B cell (primary cell): ENCODE measurements around the gene CCDC182. TPM values are rescaled to one million over a fixed set of nuclear protein-coding genes. Genes with fewer than 3 reads are reported as not detected.

Experiments
- ATAC-seq: fragments of 200-7000 bp; cut with Tn5 transposase; one replicate; pipeline ENCODE4 v1.10.0; 2021; ENCODE audit warnings: low read depth, mild to moderate bottlenecking, moderate number of reproducible peaks, moderate library complexity
- CTCF ChIA-PET: fragments of 350-600 bp; sonication (Branson Sonifier 250); formaldehyde crosslinking; loops from one replicate; lab custom pipeline; 2021; ENCODE audit warnings: antibody characterized with exemption, inconsistent platforms; lab: Charles Lee
- POLR2A ChIA-PET: fragments of 350-600 bp; sonication (Branson Sonifier 250); formaldehyde crosslinking; loops from one replicate; lab custom pipeline; 2021; ENCODE audit warnings: antibody characterized with exemption; lab: Charles Lee
- DNase-seq: peaks from one replicate; pipeline ENCODE4 v3.0.0; 2013
- H2AFZ ChIP-seq: 2 replicates; pipeline ENCODE4 v1.6.1; 2012; ENCODE audit warnings: mild to moderate bottlenecking, low read depth, low read length; ENCODE audit not compliant: insufficient read depth, poor library complexity, severe bottlenecking
- H3K27ac ChIP-seq, 2 donors: 1 replicate in 1 of 2; 2 replicates in 1 of 2; pipeline ENCODE4 v1.5.1; 2012 to 2013; ENCODE audit warnings: low read length in 2 of 2, mild to moderate bottlenecking in 2 of 2, moderate library complexity in 1 of 2
- H3K27me3 ChIP-seq, 4 experiments: fragments of 200-600 bp in 1 of 4; sonication (generic) in 1 of 4; replicated peaks in 1 of 4; 1 replicate in 2 of 4; 2 replicates in 2 of 4; pipeline versions ENCODE4 v1.6.1 to v1.7.0; 2013 to 2016; ENCODE audit warnings: low read length in 3 of 4, mild to moderate bottlenecking in 2 of 4, mixed read lengths in 1 of 4, moderate library complexity in 1 of 4; ENCODE audit not compliant: insufficient read depth in 4 of 4, control insufficient read depth in 3 of 4; ENCODE audit errors: control extremely low read depth in 1 of 4
- H3K36me3 ChIP-seq, 2 experiments: replicated peaks in 1 of 2; 1 replicate in 1 of 2; 2 replicates in 1 of 2; pipeline versions ENCODE4 v1.6.1 to v1.7.1; 2013; ENCODE audit warnings: low read length in 1 of 2; ENCODE audit not compliant: insufficient read depth in 2 of 2, control insufficient read depth in 1 of 2; ENCODE audit errors: control extremely low read depth in 1 of 2, extremely low read depth in 1 of 2
- H3K4me1 ChIP-seq, 2 donors: fragments of 200-600 bp in 1 of 2; sonication (generic) in 1 of 2; 1 replicate in 1 of 2; 2 replicates in 1 of 2; pipeline versions ENCODE4 v1.5.1 to v1.6.1; 2013 to 2017; ENCODE audit warnings: low read length in 2 of 2; ENCODE audit not compliant: control insufficient read depth in 2 of 2, insufficient read depth in 2 of 2
- H3K4me2 ChIP-seq: replicated peaks from 2 replicates; pipeline ENCODE3; 2012; ENCODE audit warnings: mild to moderate bottlenecking, low read depth, low read length; ENCODE audit not compliant: poor library complexity, severe bottlenecking
- H3K4me3 ChIP-seq, 5 experiments: fragments of 200-600 bp in 1 of 5; sonication (generic) in 1 of 5; 1 replicate in 3 of 5; 2 replicates in 2 of 5; pipeline versions ENCODE4 v1.5.1 to v1.7.0; 2011 to 2016; ENCODE audit warnings: low read length in 4 of 5, mild to moderate bottlenecking in 4 of 5, low read depth in 2 of 5, control low read depth in 1 of 5, moderate library complexity in 1 of 5; ENCODE audit not compliant: insufficient read depth in 1 of 5; ENCODE audit errors: control extremely low read depth in 1 of 5, extremely low read depth in 1 of 5
- H3K79me2 ChIP-seq: fragments of 200-600 bp; sonication (generic); one replicate; pipeline ENCODE4 v1.6.0; 2016; ENCODE audit warnings: low read length; ENCODE audit not compliant: control insufficient read depth, insufficient read depth
- H3K9ac ChIP-seq: fragments of 200-600 bp; sonication (generic); 2 replicates; pipeline ENCODE4 v1.6.1; 2017; ENCODE audit warnings: mild to moderate bottlenecking, low read length, moderate library complexity
- H3K9me3 ChIP-seq, 3 donors: one replicate each; pipeline versions ENCODE4 v1.6.1 to v1.7.1; 2013; ENCODE audit warnings: low read length in 2 of 3; ENCODE audit not compliant: control insufficient read depth in 2 of 3, insufficient read depth in 1 of 3; ENCODE audit errors: control extremely low read depth in 1 of 3
- H4K20me1 ChIP-seq: 2 replicates; pipeline ENCODE4 v1.6.0; 2012; ENCODE audit warnings: mild to moderate bottlenecking, low read length; ENCODE audit not compliant: insufficient read depth, control insufficient read depth, poor library complexity, severe bottlenecking
- H3K27ac Mint-ChIP-seq: one replicate; pipeline ENCODE4 v1.8.0; 2021; ENCODE audit warnings: mixed read lengths
- H3K27me3 Mint-ChIP-seq: one replicate; pipeline ENCODE4 v1.8.0; 2021; ENCODE audit warnings: mixed read lengths
- H3K4me1 Mint-ChIP-seq: one replicate; pipeline ENCODE4 v1.8.0; 2021; ENCODE audit warnings: mixed read lengths
- H3K4me3 Mint-ChIP-seq: one replicate; pipeline ENCODE4 v1.8.0; 2021; ENCODE audit warnings: mixed read lengths
- H3K9me3 Mint-ChIP-seq: one replicate; pipeline ENCODE4 v1.8.0; 2022; ENCODE audit warnings: mixed read lengths; ENCODE audit not compliant: insufficient read depth
- CTCF ChIP-seq: fragments of 200-600 bp; IDR thresholded peaks from one replicate; pipeline ENCODE4 v1.8.0; 2022; ENCODE audit warnings: antibody characterized with exemption, mild to moderate bottlenecking
- EZH2 ChIP-seq: IDR thresholded peaks from 2 replicates; pipeline ENCODE4 v1.6.1; 2012; ENCODE audit warnings: borderline replicate concordance, low read depth, mild to moderate bottlenecking, moderate library complexity, low read length; ENCODE audit not compliant: insufficient read depth, poor library complexity, severe bottlenecking
- WGBS: methylation state at CpG from one replicate; pipeline ENCODE4 v1.1.5; 2013; ENCODE audit warnings: missing lambda C conversion rate; ENCODE audit not compliant: insufficient coverage; 5-methylcytosine and 5-hydroxymethylcytosine counted together
- intact Hi-C: fragments of 100-400 bp; cut with micrococcal nuclease; formaldehyde crosslinking; loops from one replicate; pipeline ENCODE4 v1.10.0; 2022
- polyA plus RNA-seq: library from polyadenylated mRNA; depleted of rRNA; stranded (reverse); fragments of >200 nt; gene quantifications from 2 replicates; pipeline ENCODE4 v1.2.3, GENCODE V29; 2012
- total RNA-seq, 2 donors: library from RNA; stranded (reverse); fragments of 120-200 nt in 1 of 2; gene quantifications; 1 replicate in 1 of 2; 2 replicates in 1 of 2; pipeline versions ENCODE4 v1.2.3 to v1.2.4, GENCODE V29; 2013 to 2022

CCDC182 gene
- total and polyA plus RNA-seq, 2 donors (not counting 1 experiment from before 2014, with no cell fraction given) = not detected

GRCh38 chr17:57733085-57733484, 12.0 kb downstream of the CCDC182 start:
- H3K4me2 ChIP-seq = no peak overlapping the region
- H4K20me1 ChIP-seq = no peaks in the 10 kb centered on the region
- ChIA-PET CTCF (no interaction called here), POLR2A (no interaction called here)
- ATAC-seq (no peak), DNase-seq (no peak)
- no peaks in the 10 kb centered on the region for H3K27me3 ChIP-seq
- Mint-ChIP-seq H3K9me3 (no peaks in the 10 kb centered on the region), H3K4me3 (no peak overlapping the region), H3K27me3 (peaks cover 3% of the 10 kb centered on the region), H3K27ac (no peak overlapping the region), H3K4me1 (peaks cover 28% of the 10 kb centered on the region)
- intact Hi-C loops = loop anchor here (10.0 kb wide), 1 partner anchor 398 kb away; no protein-coding TSS in a partner anchor
- no peaks in the 10 kb centered on the region for H3K36me3 ChIP-seq
- H3K9ac ChIP-seq = no peak overlapping the region
- no CpG with 5 or more reads among the region's 2 CpGs for WGBS
- H3K9me3 ChIP-seq = no peaks in the 10 kb centered on the region
- no peak overlapping the region for H2AFZ ChIP-seq
- no peak overlapping the region for H3K4me3 ChIP-seq
- peaks cover 20 to 26% of the 10 kb centered on the region in 2 donors for H3K4me1 ChIP-seq
- TF ChIP-seq CTCF (no peak), EZH2 (no peak)
- no peaks in the 10 kb centered on the region for H3K79me2 ChIP-seq
- no peak overlapping the region for H3K27ac ChIP-seq

GRCh38 chr17:57732062-57732461, 13.0 kb downstream of the CCDC182 start:
- TF ChIP-seq EZH2 = no peak
- TF ChIP-seq CTCF = no peak
- H2AFZ ChIP-seq = no peak overlapping the region
- no peaks in the 10 kb centered on the region for H4K20me1 ChIP-seq
- H3K27me3 ChIP-seq = no peaks in the 10 kb centered on the region
- H3K4me3 ChIP-seq = no peak overlapping the region
- no peak overlapping the region for H3K9ac ChIP-seq
- ATAC-seq (no peak), DNase-seq (no peak)
- H3K36me3 ChIP-seq = no peaks in the 10 kb centered on the region
- Mint-ChIP-seq H3K4me1 (peaks cover 28% of the 10 kb centered on the region), H3K4me3 (no peak overlapping the region), H3K27me3 (peaks cover 3% of the 10 kb centered on the region), H3K27ac (no peak overlapping the region), H3K9me3 (no peaks in the 10 kb centered on the region)
- H3K4me1 ChIP-seq = peaks cover 20 to 26% of the 10 kb centered on the region in 2 donors
- no peak overlapping the region for H3K27ac ChIP-seq
- H3K79me2 ChIP-seq = no peaks in the 10 kb centered on the region
- ChIA-PET POLR2A (interaction anchor here (0.6 kb wide), 1 partner anchor 236 kb away, joined by 6 read pairs; no protein-coding TSS in a partner anchor), CTCF (interaction anchor here (0.6 to 0.9 kb wide), 2 partner anchors 16 to 492 kb away, joined by 3 read pairs; no protein-coding TSS in a partner anchor)
- H3K9me3 ChIP-seq = no peaks in the 10 kb centered on the region
- 100% methylated on average over 1 of the region's 3 CpGs for WGBS
- intact Hi-C loops = loop anchor here (10.0 kb wide), 1 partner anchor 397 kb away; no protein-coding TSS in a partner anchor
- H3K4me2 ChIP-seq = no peak overlapping the region
